SK-N-SH (cell line): ENCODE measurements around the gene MCF2L. TPM values are rescaled to one million over a fixed set of nuclear protein-coding genes. Genes with fewer than 3 reads are reported as not detected.

Experiments used
- CTCF ChIA-PET: fragments of 300-600, 350-600 bp; formaldehyde crosslinking; extraction: SDS; loops from one replicate; lab custom pipeline; 2021; lab: Yijun Ruan, JAX
- POLR2A ChIA-PET: fragments of 350-600 bp; sonication (Branson Sonifier 250); formaldehyde crosslinking; extraction: SDS; loops from one replicate; lab custom pipeline; 2020; ENCODE audit warnings: antibody characterized with exemption, inconsistent platforms; lab: Yijun Ruan, JAX
- DNase-seq: peaks from one replicate; pipeline ENCODE4 v3.0.0; 2012
- H2AFZ ChIP-seq: fragments of 200-600 bp; sonication (generic); 2 replicates; pipeline ENCODE4 v1.8.1; 2016; ENCODE audit warnings: antibody characterized with exemption, mild to moderate bottlenecking, low read depth
- H3F3A ChIP-seq: fragments of 200-600 bp; sonication (generic); replicated peaks from 2 replicates; pipeline ENCODE3; 2016; ENCODE audit warnings: antibody characterized with exemption, mild to moderate bottlenecking; ENCODE audit not compliant: insufficient read depth
- H3K27ac ChIP-seq, 2 experiments: fragments of 200-500 bp in 1 of 2; fragments of 200-600 bp in 1 of 2; sonication (Bioruptor generic) in 1 of 2; sonication (generic), shearing (Covaris generic) in 1 of 2; 2 replicates each; pipeline versions ENCODE4 v1.5.1 to v1.6.1; 2014 to 2016; ENCODE audit warnings: low read depth in 2 of 2, inconsistent platforms in 1 of 2, low read length in 1 of 2, mild to moderate bottlenecking in 1 of 2, mixed read lengths in 1 of 2
- H3K27me3 ChIP-seq: fragments of 200-600 bp; sonication (generic), shearing (Covaris generic); 2 replicates; pipeline ENCODE4 v1.6.1; 2016; ENCODE audit warnings: mixed run types; ENCODE audit not compliant: insufficient read depth
- H3K36me3 ChIP-seq, 2 experiments: fragments of 200-500 bp in 1 of 2; fragments of 200-600 bp in 1 of 2; sonication (Bioruptor generic) in 1 of 2; sonication (generic) in 1 of 2; replicated peaks in 1 of 2; 2 replicates each; pipeline versions ENCODE3 to v1.5.1; 2014 to 2016; ENCODE audit warnings: low read length in 1 of 2, mild to moderate bottlenecking in 1 of 2; ENCODE audit not compliant: insufficient read depth in 2 of 2, control insufficient read depth in 1 of 2
- H3K4me1 ChIP-seq, 2 experiments: fragments of 200-500 bp in 1 of 2; fragments of 200-600 bp in 1 of 2; sonication (Bioruptor generic) in 1 of 2; sonication (generic), shearing (Covaris generic) in 1 of 2; 2 replicates each; pipeline versions ENCODE4 v1.5.1 to v1.6.1; 2014 to 2016; ENCODE audit warnings: low read depth in 1 of 2, low read length in 1 of 2, mixed run types in 1 of 2; ENCODE audit not compliant: insufficient read depth in 2 of 2, control insufficient read depth in 1 of 2
- H3K4me2 ChIP-seq: fragments of 200-600 bp; sonication (generic), shearing (Covaris generic); 2 replicates; pipeline ENCODE4 v1.6.1; 2017; ENCODE audit warnings: mixed run types
- H3K4me3 ChIP-seq, 2 experiments: fragments of 200-500 bp in 1 of 2; fragments of 200-600 bp in 1 of 2; sonication (Bioruptor generic) in 1 of 2; sonication (generic), shearing (Covaris generic) in 1 of 2; 2 replicates each; pipeline versions ENCODE4 v1.5.1 to v1.8.1; 2014 to 2016; ENCODE audit warnings: low read depth in 2 of 2, inconsistent platforms in 1 of 2, low read length in 1 of 2, mild to moderate bottlenecking in 1 of 2, mixed read lengths in 1 of 2, moderate library complexity in 1 of 2
- H3K79me2 ChIP-seq: fragments of 200-600 bp; sonication (generic); 2 replicates; pipeline ENCODE4 v1.8.1; 2017; ENCODE audit warnings: mild to moderate bottlenecking; ENCODE audit not compliant: insufficient read depth
- H3K9ac ChIP-seq: fragments of 200-600 bp; sonication (generic); 2 replicates; pipeline ENCODE4 v1.6.1; 2017; ENCODE audit warnings: mixed run types
- H3K9me2 ChIP-seq: fragments of 200-600 bp; sonication (generic); 2 replicates; pipeline ENCODE4 v1.6.1; 2017; ENCODE audit warnings: mixed run types
- H3K9me3 ChIP-seq: fragments of 200-600 bp; sonication (generic); 2 replicates; pipeline ENCODE4 v1.6.1; 2017; ENCODE audit warnings: mixed run types, mild to moderate bottlenecking, moderate library complexity
- H4K20me1 ChIP-seq: fragments of 200-600 bp; sonication (generic); 2 replicates; pipeline ENCODE4 v1.6.1; 2017; ENCODE audit warnings: mild to moderate bottlenecking, mixed run types; ENCODE audit not compliant: insufficient read depth
- CTCF ChIP-seq: fragments of 200-600 bp; sonication (generic); IDR thresholded peaks from 2 replicates; pipeline ENCODE4 v1.6.1; 2017; ENCODE audit warnings: antibody characterized with exemption, mild to moderate bottlenecking, moderate library complexity
- EZH2phosphoT487 ChIP-seq: fragments of 200-600 bp; sonication (generic); IDR thresholded peaks from 2 replicates; pipeline ENCODE4 v1.6.1; 2017; ENCODE audit warnings: low read depth, mixed run types, mild to moderate bottlenecking, antibody characterized with exemption, moderate library complexity, borderline replicate concordance
- FOSL2 ChIP-seq: IDR thresholded peaks from 2 replicates; pipeline ENCODE4 v1.4.0; 2012; ENCODE audit warnings: low read depth, mild to moderate bottlenecking, moderate library complexity, borderline replicate concordance
- GATA2 ChIP-seq: sonication (generic); formaldehyde crosslinking; IDR thresholded peaks from 2 replicates; pipeline ENCODE4 v1.5.0; 2020; ENCODE audit warnings: mild to moderate bottlenecking, missing genetic modification reagents
- NRF1 ChIP-seq: IDR thresholded peaks from 2 replicates; pipeline ENCODE4 v1.6.1; 2012; ENCODE audit warnings: low read depth, mild to moderate bottlenecking, low read length
- RCOR1 ChIP-seq: fragments of 150-350 bp; IDR thresholded peaks from 2 replicates; pipeline ENCODE4 v1.6.1; 2017; ENCODE audit warnings: antibody characterized with exemption, low read length
- REST ChIP-seq: IDR thresholded peaks from 2 replicates; pipeline ENCODE4 v1.6.1; 2012; ENCODE audit warnings: mild to moderate bottlenecking, low read depth, low read length, moderate library complexity
- RXRA ChIP-seq: IDR thresholded peaks from 2 replicates; pipeline ENCODE4 v1.4.0; 2012; ENCODE audit warnings: low read depth, mild to moderate bottlenecking, borderline replicate concordance
- YY1 ChIP-seq: IDR thresholded peaks from 2 replicates; pipeline ENCODE4 v1.4.0; 2012; ENCODE audit warnings: low read depth, mild to moderate bottlenecking
- WGBS: methylation state at CpG from one replicate; pipeline ENCODE4 v1.1.6; 2017; ENCODE audit warnings: low lambda C conversion rate; 5-methylcytosine and 5-hydroxymethylcytosine counted together
- polyA plus RNA-seq, 3 experiments: library from polyadenylated mRNA; depleted of rRNA; stranded (reverse); fragments of >200 nt; gene quantifications; 2 replicates each; pipeline ENCODE4 v1.2.3, GENCODE V29; 2012

The MCF2L gene
- polyA plus RNA-seq, 1 of the 3 experiments (the other 2 are of a cell fraction), result 0.56 TPM

- Histone ChIP-seq H3K9me2 (no peaks in the 10 kb centered on the region), H3K9me3 (no peaks in the 10 kb centered on the region), H3K27me3 (peaks cover 4% of the 10 kb centered on the region; the same call in 1 of the 2 replicates), H2AFZ (no peak overlapping the region), H3K4me2 (no peak overlapping the region), H3K4me1 (peaks cover 0 to 47% of the 10 kb centered on the region in 2 experiments; a peak in 2 of 4 replicates), H3F3A (no peaks in the 10 kb centered on the region), H3K27ac (no peak overlapping the region; a peak in 1 of 4 replicates), H3K79me2 (no peaks in the 10 kb centered on the region), H3K36me3 (no peaks in the 10 kb centered on the region), H3K4me3 (no peak overlapping the region), H3K9ac (no peak overlapping the region), H4K20me1 (no peaks in the 10 kb centered on the region)
- DNase-seq, result no peak
- 65% methylated on average over 11 of the region's 23 CpGs for WGBS
- POLR2A ChIA-PET, result interaction anchor here (1.0 to 4.2 kb wide), 2 partner anchors 16 to 29 kb away, joined by 3 to 34 read pairs; partner anchors contain the start of gene MCF2L
- TF ChIP-seq REST (no peak), RCOR1 (no peak), RXRA (no peak), YY1 (no peak), FOSL2 (no peak), GATA2 (CRISPR knock-in tag) (no peak), EZH2phosphoT487 (no peak), NRF1 (no peak), CTCF (no peak)
- CTCF ChIA-PET, result interaction anchor here (2.4 to 2.9 kb wide), 6 partner anchors 15 to 66 kb away, joined by 9 to 28 read pairs (median 11); partner anchors contain the start of gene MCF2L
Measured at GRCh38 chr13:112998521-112999280, 29.7 kb downstream of the MCF2L start.
